22Rv1 (cell line): Measurements from ENCODE around the gene TEK.

ENCODE experiments used
- CTCF ChIP-seq: fragments of 450-650 bp; IDR thresholded peaks from 2 replicates; pipeline ENCODE4 v1.5.1; 2017; ENCODE audit warnings: mild to moderate bottlenecking
- ZFX ChIP-seq: fragments of 450-650 bp; IDR thresholded peaks from 2 replicates; pipeline ENCODE4 v1.6.1; 2017; ENCODE audit warnings: antibody characterized with exemption, borderline replicate concordance

GRCh38 chr9:27183701-27184100 lies 74.7 kb downstream of the TEK start:
- TF ChIP-seq CTCF (no peak), ZFX (no peak)
